C1 segment of cervical spinal cord (tissue), 14 donors: ENCODE data around the gene C15orf61.
A peak's percentile ranks its signal among the peaks of the same experiment; 100 is the strongest.

ENCODE experiments used
- DNase-seq, 14 donors: peaks; one replicate each; lab custom pipeline; 2025; lab: John Stamatoyannopoulos, UW

The C15orf61 gene

GRCh38 chr15:67521029-67521782, at the start of gene C15orf61:
C15orf61 (plus strand) TSS chr15:67521131; CDS start chr15:67521249, 118 bp downstream.
- peak in 13 of 14 donors; percentile 40 to 90 (median 83) for DNase-seq

- no peak for DNase-seq
Measured at GRCh38 chr15:67472957-67473356, 48.0 kb upstream of the C15orf61 start.

GRCh38 chr15:67474405-67475110, 46.4 kb upstream of the C15orf61 start:
- no peak for DNase-seq

- no peak for DNase-seq
Measured at GRCh38 chr15:67479781-67480505, 41.0 kb upstream of the C15orf61 start.

GRCh38 chr15:67480741-67481140, 40.2 kb upstream of the C15orf61 start:
- no peak for DNase-seq

GRCh38 chr15:67481680-67482079, 39.3 kb upstream of the C15orf61 start:
- no peak for DNase-seq

- no peak for DNase-seq
Measured at GRCh38 chr15:67495585-67495984, 25.3 kb upstream of the C15orf61 start.

GRCh38 chr15:67501177-67501835, 19.6 kb upstream of the C15orf61 start:
- peak in 1 of 14 donors; percentile 30 for DNase-seq

- peak in 3 of 14 donors; percentile 2 to 81 (median 20) for DNase-seq
Measured at GRCh38 chr15:67501836-67502461, 19.0 kb upstream of the C15orf61 start.

- DNase-seq, result no peak
Measured at GRCh38 chr15:67504056-67504455, 16.9 kb upstream of the C15orf61 start.

GRCh38 chr15:67504796-67505195, 16.1 kb upstream of the C15orf61 start:
- no peak for DNase-seq

GRCh38 chr15:67505675-67506572, 15.0 kb upstream of the C15orf61 start:
- no peak for DNase-seq

- no peak for DNase-seq
Measured at GRCh38 chr15:67506775-67507747, 13.9 kb upstream of the C15orf61 start.

- DNase-seq, result no peak
Measured at GRCh38 chr15:67508407-67508806, 12.5 kb upstream of the C15orf61 start.

GRCh38 chr15:67509918-67510317, 11.0 kb upstream of the C15orf61 start:
- no peak for DNase-seq

- no peak for DNase-seq
Measured at GRCh38 chr15:67510597-67511190, 10.2 kb upstream of the C15orf61 start.

- no peak for DNase-seq
Measured at GRCh38 chr15:67511606-67512005, 9.3 kb upstream of the C15orf61 start.

GRCh38 chr15:67512140-67512539, 8.8 kb upstream of the C15orf61 start:
- no peak for DNase-seq
